H4 (cell line): ENCODE data around the gene TEAD4. TPM values are rescaled to one million over a fixed set of nuclear protein-coding genes. Genes with fewer than 3 reads are reported as not detected.
A peak's percentile ranks its signal among the peaks of the same experiment; 100 is the strongest.

ENCODE experiments used
- DNase-seq: peaks from one replicate; pipeline ENCODE4 v3.0.0-alpha.2; 2015; ENCODE audit warnings: low spot score
- total RNA-seq: library from RNA; depleted of rRNA; stranded (reverse); fragments of >200 nt; shearing (Covaris generic); gene quantifications from 2 replicates; pipeline ENCODE4 v1.2.3, GENCODE V29; 2014

The TEAD4 gene
- total RNA-seq, 1 experiment from 2014 or later, result 23.6 TPM

DNA sequence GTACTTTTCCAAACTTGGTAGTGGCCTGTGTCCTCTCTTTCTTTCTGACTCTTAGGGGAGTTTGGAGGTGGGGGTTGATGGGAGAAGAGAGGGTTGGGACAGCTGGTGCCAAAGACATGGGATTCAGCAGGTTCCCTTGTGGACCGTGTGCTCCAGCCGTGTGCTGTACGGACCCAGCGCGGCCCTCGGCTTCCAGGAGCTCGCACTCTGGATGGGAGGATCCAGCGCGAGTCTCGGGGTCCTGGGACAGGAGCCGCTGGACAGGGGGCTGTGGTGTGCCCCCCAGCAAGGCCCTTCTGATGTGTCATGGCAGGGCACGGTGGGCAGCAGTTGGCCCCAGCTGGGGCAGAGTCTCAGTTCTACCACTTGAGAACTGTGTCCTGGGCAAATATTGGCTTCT, 73.0 kb downstream of the TEAD4 start:
- no peak for DNase-seq

DNA sequence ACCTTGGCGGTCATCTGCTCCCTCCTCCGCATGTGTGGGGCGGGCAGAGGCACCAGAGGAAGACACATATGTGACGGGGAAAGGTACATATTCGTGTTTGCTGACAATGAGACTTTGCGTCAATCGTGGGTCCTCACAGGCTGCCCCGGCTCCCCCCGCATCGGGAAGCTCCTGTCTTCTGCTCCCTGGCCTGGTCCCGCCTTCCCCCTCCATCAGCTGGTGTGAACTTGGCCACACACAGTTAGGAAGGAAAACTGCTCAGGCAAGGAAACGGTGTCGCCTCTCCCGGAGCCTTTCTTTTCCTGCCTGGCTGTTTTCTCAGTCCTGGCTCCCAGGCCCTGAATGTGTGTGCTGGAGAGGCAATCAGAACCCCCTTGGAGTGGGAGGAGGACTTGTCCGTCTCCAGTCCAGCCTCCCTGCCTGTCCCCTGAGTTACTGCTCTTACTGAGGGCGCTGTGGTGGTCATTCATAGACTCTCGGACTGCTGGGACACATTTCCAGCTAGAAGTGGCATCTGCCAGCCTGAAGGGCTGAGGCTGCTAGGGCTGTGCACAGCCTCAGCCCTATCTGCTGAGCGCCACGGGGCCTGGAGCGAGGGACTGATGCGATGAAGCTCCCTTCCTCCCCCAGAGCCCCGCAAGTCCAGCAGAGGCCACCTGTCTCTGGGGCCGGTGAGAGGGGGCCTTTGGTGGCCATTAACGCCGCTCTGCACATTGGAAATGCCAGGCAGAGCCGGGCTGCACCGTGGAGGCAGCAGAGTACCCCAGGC, 73.8 kb downstream of the TEAD4 start:
- no peak for DNase-seq

DNA sequence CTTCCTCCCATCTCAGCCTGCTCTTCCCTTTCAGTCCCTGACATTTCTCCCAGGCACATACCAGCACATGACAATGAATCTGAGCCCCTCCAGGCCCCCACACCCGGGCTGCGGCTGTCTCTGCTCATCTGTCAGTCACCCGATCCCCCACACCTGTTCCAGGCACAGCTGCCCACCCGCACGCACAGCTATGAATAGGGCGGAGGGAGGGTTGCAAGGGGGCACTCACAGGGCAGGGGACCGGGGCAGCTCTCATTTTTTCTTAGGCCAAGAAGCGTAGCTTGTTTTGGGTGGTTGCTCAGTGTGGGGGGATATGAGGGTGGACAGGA, 74.3 kb downstream of the TEAD4 start:
- DNase-seq, result no peak

DNA sequence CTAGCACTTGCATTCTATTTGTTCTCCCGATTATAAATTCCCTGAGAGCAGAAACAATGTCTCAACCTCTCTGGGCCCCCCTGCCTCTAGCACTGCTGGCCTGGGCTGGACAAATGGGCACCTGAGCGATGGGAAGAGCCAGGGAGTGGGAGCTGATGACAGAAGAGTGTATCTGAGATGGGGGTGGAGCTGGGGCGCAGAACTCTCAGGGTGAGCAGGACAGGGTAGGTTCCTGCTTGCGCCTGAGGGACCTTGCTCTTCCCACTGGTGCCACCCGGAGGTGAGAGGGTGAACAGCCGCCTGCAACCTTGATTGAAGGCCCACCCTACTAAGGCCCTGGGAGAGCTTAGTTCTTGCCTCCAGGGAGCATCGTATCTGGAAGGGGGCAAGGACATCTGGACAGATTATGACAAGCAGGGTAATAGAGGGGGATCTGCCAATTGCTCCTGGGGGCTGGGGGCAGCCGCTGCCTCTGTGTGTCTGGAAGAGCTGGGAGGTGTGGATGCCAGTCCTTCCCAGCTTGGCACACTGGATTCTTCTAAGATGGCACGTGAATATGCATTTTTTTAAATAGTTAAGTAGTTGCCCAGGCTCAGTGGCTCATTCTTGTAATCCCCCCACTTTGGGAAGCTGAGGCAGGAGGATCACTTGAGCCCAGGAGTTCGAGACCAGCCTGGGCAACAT, 75.0 kb downstream of the TEAD4 start:
- peak; percentile 53 for DNase-seq

DNA sequence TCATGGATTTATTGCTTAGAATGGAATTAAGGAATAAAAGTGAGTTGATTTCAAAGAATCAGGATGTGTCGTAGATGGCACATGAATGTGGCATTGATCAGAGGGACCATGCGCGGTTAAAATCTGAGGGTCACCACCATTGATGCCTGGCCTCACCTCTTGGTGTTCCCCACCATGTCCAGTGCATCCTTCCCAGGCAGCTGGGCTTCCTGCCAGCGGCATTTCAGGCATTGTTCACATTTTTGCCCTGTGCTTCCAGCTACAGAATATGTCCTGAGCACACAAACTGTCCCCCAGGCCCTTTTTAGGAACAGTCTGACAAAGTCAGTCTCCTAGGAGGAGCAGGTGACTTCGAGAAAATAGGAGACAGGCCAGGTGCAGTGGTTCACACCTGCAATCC, 76.0 kb downstream of the TEAD4 start:
- DNase-seq, result no peak

DNA sequence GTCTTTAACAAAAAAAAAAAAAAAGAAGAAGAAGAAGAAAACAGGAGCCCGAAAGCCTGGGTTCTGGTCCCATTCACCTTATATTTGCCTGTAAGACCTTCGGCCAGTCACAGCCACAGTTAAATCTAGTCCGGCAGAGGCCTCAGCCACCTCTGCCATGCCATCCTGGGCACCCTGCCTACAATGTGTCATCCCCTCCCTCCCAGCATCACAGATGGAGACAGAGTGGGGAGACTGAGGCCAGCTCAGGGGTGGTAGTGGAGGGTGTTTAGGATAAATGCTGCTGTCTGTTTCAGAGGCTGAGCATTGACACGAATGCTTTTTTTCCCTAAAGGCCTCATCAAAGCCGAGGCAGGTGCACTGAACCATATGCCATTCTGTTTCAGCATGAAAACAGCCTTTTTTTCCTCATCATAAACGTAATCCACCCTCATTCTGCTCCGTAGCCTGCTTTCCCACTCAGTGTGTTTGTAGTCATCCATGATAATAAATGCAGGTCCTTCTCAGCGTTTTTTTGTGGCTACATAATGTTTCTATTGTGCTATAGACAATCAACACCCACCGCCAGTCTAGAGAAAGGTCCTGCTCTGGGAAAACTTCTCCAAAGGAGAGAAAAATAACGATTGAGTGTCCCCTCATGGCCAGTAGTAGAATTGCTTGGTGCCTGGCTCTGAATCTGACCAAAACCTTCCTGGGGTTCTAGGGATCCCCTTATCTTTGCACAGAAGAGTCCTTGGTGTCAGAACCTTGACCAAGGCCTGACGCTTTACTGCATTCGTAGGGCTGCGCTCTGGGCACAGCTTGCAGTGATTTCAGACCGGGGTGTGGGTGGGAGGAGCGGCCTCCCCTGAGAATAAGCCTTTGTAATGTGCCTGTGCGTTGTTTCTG, 76.9 kb downstream of the TEAD4 start:
- no peak for DNase-seq

DNA sequence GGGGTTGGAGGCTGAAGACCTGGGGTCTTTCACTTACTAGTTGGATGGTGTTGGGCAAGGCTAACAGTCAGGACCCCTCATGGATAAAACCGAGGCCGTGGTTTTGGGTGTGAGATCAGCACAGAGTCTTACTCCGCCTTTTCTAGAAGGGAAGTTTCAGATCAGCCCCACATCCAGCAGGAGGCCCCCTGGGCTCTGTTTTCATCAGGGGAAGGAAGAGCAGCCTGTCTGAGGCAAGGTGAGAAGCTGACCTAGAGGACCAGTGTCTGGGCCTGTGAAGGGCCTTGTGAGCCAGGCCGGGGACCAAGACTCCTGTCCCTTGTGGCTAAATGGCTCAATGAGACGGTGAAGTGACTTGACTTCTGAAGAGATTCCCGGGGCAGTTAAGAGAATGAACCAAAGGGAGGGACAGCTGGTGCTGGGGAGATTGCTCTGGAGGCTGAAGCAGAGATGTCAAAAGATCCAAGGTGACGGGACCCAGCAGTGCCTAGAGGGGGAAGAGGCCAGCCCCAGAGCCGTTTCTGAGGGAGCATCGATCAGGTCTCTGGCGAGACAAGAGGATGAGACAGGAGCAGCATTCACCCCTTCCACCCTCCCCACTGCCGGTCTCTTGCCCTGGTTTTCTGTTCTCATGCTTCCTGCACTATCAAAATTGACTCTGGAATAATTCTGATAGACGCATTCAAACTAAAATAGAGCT, 77.9 kb downstream of the TEAD4 start:
- no peak for DNase-seq

DNA sequence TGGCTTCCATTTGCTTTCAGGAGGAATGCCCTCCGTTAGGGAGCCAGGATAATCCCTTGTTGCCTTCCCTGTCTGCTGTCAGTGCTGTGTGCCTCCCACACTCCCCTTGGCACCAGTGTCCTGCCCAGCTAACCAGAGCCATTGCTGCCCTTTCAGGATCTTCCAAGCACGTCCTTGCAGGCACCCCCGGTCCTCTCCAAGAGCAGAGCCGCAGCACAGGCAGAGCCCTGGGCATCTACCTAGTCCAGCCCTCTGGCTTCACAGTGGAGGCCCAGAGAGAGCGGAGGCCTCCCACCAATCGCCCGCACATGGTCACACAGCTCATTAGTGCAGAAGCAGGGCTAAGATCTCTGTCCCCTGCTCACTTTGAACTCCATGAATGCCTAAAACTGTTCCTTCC, 79.0 kb downstream of the TEAD4 start:
- no peak for DNase-seq

DNA sequence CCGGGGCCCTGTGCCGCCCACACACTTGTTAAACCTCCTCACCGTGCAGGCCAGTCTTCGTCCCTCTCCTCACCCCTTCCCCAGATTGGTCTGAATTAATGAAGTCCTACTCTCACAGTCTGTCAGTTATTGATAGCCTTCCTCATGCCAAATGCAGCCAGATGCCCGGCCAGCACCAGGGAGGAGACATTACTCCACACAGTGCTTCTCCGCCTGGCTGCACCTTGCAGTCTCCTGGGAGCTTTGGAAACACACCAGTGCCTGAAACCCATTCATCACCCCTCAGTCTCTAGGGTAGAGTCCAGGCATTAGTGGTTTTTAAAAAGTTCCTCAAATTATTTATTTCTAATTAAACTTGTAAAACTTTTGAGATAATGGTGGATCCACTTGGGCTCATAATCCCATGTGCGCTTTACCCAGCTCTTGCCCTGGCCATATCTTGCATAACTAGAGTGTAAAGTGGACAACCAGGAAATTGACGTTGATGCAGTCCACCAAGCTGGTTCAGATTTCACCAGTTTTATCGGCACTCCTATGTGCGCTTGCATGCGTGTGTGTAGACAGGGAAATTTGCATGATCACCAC, 79.8 kb downstream of the TEAD4 start:
- no peak for DNase-seq

DNA sequence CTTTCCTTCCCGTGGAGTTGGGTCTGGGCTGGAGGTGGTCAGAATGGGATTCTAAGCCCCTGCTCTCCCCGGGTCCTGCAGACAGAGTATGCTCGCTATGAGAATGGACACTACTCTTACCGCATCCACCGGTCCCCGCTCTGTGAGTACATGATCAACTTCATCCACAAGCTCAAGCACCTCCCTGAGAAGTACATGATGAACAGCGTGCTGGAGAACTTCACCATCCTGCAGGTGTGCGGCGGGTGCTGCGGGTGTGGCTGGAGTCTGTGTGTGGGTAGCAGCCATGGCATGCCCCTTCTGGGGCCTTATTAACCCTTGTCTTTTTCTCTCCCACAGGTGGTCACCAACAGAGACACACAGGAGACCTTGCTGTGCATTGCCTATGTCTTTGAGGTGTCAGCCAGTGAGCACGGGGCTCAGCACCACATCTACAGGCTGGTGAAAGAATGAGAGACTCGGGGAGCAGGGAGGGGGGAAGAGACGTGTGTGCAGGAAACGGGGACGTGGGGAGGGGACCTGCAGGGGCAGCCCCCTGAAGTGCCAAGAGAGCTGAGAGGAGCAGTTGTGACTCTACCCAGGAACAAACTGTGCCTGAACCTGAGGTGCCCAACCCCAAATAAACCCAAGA, 80.9 kb downstream of the TEAD4 start:
- DNase-seq, result no peak

DNA sequence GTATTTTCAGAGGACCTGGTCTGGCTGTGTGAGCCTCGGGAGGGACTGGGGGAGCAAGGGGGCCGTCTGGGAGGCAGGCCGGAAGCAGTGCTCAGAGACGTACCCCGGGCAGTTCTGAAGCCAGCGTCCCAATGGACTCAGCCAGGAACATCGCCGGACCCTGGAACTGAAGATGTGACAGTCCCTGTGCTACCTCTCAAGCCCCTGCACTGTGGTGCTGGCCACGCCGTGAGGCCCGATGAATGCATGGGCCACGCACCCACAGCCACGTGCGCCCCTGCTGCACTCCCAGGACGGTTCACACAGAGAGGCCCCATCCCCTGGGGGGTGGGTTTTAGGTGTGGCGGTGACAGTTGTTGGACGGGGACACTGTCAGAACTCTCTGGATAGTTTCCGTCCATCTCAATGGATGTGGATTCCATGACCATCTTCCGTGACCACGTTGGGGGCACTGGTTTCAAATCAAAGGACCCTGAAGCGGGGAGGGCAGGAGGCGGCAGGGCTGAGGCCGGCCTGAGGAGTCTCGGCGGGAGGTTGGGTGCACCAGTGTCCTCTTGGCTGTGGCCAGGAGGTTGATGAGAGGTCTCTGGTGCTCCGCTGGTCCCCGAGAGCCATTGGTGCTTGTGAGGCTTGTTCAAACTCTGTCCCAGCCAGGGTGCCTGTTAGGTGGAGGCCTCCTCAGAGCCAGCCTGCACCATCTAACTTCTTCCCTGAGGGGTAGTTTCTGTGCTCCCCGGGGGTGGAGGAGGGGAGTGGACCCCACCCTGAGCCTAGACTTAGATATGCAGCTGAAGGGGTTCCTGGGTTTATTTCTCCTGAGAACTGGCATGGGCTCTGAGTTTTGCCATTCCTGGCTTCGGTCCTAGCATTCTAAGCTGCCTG, 81.7 kb downstream of the TEAD4 start:
- no peak for DNase-seq

DNA sequence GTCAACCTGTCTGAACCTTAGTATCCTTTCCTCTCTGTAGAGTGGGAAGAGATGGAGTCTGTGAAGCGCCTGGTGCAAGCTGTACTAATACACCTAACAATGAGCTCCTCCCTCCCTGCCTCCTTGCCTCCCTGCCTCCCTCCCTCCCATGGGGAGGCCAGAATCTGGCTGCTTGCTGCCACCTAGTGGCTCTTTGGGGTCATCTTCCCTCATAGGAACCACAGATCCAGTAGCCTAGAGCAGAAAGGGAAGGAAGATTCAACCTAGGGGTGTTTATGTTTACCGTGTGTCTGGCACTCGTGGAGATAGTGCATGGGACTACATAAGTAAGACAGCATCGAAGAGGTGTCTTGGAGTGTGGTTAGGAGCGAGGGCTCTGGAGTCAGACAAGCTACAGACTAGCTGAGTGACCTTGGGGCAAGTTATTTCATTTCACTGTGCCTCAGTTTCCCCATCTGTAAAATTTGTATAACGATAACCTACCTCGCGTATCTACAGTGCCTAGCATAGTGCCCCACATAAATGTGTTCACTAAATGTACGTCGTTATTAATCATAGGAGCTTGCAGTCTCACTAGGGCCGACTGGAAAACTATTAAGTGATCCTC, 82.5 kb downstream of the TEAD4 start:
- peak; percentile 73 for DNase-seq

DNA sequence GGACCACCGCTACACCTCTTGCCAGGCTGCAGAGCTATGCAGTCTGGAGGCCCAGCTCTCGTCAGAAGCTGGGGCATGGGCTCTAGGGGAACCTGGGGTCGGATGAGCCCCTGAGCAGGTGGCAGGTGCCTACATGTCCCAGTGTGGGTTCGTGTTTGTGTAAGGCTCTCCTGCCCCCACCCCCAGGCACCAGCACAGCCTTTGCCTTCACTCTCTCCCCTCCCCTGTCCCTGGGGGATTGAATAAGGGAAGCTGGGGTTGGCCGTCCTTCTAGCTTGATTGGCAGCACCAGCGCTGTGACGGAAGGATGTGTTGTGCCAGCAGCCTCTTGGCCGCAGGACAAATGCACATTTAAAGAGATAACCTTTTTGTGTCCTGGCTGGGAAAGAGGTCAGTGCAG, 83.2 kb downstream of the TEAD4 start:
- DNase-seq, result no peak

DNA sequence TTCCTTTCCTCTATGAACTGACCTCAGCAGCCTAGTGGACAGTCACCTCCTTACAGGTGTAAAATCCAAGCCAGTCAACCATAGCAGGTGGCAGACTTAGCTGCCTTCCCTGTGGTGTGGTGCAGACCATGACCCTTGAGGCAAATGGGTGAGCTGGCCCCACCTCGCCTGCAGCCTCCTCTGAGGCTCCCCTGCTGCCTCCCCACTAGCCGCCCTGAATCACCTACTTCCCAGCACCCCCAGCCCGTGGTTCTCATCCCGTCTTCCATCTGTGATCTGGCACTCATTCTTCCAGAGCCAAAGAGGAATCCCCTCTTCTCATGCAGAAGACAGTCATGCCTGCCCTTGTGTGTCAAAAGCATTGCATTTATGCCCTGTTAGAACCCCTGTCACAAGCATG, 83.6 kb downstream of the TEAD4 start:
- no peak for DNase-seq

DNA sequence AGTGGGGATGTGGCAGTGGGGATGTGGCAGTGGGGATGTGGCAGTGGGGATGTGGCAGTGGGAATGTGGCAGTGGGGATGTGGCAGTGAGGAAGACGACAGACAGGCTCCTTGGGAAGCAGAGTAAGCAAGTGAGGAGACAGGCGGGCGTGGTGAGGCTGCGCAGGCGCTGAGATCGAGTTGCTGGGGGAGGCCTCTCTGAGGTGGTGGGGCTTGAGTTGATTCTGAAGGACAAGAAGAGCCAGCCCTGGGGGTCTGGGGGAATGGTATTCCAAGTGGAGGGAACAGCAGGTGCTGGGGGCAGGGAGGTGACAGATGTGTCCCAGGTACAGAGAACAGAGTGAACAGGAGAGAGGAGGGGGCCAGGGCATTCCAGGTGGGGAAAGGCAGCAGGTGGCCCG, 84.2 kb downstream of the TEAD4 start:
- DNase-seq, result no peak

DNA sequence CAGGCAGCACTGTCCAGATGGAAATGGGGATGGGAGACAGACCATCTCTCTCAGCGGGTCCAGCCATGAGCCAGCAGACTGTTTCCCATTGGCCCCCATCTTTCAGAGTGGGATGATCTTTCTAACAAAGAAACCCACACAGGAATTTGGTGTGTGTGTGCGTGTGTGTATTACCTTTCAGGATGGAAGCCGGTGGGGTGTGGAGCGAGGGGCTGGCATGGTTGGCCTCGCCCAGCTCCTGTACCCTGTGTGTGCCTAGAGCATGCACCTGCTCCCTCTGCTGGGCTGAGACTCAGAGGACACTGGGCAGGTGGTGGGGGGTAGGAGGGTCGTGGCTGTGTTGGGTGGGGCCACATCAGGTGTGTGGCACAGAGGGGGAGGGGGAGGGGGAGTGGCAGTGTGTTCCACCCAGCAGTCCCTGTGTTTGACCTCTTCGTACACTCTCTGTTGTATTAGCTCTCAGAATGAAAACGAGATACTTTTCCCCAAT, 85.0 kb downstream of the TEAD4 start:
- DNase-seq, result no peak

DNA sequence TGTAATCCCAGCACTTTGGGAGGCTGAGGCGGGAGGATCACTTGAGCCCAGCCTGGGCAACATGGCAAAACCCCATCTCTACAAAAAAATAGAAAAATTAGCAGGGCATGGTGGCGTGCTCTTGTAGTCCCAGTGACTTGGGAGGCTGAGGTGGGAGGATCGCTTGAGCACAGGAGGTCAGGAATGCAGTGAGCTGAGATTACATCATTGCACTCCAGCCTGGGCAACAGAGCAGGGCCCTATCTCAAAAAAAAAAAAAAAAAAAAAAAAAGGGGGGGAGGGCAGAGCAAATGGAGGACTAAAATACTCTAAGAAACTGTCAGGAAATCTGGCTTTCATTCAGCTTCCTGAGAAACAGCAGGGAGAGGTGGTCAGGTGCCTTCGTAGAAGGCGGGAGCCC, 86.3 kb downstream of the TEAD4 start:
- no peak for DNase-seq

DNA sequence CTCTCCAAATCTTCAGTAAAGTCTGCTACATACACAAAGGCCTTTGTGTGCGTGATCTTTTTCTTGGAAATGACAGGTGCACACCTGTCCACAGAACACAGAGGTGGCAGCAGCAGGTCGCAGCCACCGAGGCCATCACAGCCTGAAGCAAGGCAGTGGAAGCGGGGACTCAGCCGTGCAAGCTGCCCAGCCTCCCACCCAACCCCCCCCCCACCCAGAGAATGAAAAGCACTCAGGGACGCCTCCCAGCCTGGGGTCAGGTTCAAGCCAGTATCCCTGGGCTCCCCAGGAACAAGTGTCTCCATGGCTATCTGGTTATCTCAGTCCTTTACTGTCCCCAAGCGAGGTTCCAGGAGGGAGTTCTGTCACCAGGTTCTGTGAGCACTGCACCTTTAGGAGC, 86.8 kb downstream of the TEAD4 start:
- DNase-seq, result no peak

DNA sequence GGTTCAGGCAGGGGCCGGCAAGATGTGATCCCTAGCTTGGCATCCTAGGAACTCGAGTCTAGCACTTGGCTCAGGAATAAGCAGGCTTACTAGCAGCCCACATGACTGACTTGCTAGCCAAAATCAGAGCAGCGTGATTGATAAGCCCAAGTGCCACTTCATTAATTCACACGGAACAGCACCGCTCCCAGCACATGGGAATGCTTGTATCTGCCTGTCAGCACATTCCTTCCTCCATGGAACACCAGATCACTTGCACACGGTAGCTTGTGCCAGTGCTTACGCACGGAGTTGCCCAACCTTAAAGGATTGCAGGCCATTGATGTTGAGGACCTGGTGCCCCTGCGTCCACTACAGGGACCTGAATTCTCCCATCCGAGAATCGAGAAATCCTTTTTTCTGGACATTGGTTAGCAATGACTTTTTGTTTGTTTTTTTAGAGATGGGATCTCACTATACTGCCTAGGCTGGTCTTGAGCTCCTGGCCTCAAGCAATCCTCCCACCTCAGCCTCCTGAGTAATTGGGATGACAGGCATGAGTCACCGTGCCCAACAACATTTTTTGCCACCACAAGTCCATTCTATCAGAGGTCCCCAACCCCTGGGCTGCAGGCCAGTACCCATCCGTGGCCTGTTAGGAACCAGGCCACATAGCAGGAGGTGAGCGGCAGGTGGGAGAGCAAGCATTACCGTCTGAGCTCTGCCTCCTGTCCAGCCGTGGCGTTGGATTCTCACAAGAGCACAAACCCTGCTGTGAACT, 87.4 kb downstream of the TEAD4 start:
- DNase-seq, result no peak
